Left ventricle myocardium superior (tissue), 1 donor: Measurements from ENCODE around the gene NCOA1. TPM values are rescaled to one million over a fixed set of nuclear protein-coding genes. Genes with fewer than 3 reads are reported as not detected.

Source experiments
- ATAC-seq: fragments of 200-7000 bp; cut with Tn5 transposase; one replicate; pipeline ENCODE4 v1.9.1; 2020; ENCODE audit warnings: mild to moderate bottlenecking, moderate library complexity
- DNase-seq: peaks from one replicate; pipeline ENCODE4 v3.0.0-alpha.2; 2020
- intact Hi-C: fragments of 100-400 bp; cut with micrococcal nuclease; formaldehyde crosslinking; loops from one replicate; pipeline ENCODE4 v1.11.0; 2022
- total RNA-seq: library from RNA; stranded (reverse); fragmentation: NEBNext Ultra II Directional; extraction: Animal tissue kit (Norgen Biotek cat#: 25700); gene quantifications from one replicate; pipeline ENCODE4 v1.2.1, GENCODE V29; 2021
- donor health status: DM: no; HTN: yes; CAD: no; lungs with severe emphysema.

The NCOA1 gene
- total RNA-seq, 1 donor from 2014 or later: 34.3 TPM

- no peak for DNase-seq
- ATAC-seq: no peak
Measured at GRCh38 chr2:24745825-24746224, 254.8 kb downstream of the NCOA1 start.

DNA sequence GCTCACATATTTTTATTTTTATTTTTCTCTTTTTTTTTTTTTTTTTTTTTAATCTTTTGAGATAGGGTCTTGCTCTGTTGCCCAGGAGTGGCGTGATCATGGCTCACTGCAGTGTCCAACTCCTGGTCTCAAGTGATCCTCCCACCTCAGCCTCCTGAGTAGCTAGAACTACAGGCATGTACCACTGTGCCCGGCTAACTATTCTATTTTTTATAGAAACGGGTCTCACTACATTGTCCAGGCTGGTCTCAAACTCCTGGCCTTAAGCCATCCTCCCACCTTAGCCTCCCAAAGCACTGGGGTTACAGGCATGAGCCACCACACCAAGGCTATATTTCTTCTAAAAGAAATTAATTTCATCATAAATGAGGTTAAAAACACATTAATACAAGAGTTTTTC, 256.2 kb downstream of the NCOA1 start:
- no peak for ATAC-seq
- intact Hi-C loops: no loop called here
- no peak for DNase-seq

More at GRCh38 chr2:24745825-24746224, 254.8 kb downstream of the NCOA1 start:
- intact Hi-C loops: no loop called here

DNA sequence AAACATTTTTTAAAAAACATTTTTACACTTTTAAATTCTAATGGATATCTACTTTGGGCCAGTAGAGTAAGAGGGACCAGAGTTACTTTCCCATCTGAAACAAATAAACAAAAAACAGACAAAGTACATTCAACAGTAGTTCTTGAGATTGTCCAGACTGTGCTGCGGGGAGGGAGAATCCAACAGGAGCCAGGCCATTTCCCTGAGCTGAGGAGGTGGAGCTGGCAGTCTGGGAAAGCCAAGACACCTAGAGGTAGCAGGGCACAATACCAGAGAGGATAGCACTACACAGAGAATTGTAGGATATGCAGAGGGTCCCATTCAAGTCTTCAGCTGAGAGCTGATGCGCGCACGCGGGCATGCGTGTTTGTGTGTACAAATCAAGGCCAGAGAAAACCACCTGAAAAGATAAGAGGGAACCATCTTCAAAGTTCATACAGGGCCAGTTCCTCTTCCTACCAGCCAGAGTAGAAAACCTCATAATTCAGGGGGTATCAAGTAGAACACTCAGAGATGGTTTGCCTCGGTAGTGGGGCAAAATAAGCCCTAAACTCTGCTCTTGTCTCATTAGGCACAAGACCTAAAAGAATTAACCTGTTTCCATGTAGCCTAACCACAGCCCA, 258.1 kb downstream of the NCOA1 start:
- ATAC-seq: no peak
- no peak for DNase-seq
- intact Hi-C loops: no loop called here

- ATAC-seq (no peak), DNase-seq (no peak)
- intact Hi-C loops: no loop called here
Measured at GRCh38 chr2:24754985-24755705, 264.1 kb downstream of the NCOA1 start.

DNA sequence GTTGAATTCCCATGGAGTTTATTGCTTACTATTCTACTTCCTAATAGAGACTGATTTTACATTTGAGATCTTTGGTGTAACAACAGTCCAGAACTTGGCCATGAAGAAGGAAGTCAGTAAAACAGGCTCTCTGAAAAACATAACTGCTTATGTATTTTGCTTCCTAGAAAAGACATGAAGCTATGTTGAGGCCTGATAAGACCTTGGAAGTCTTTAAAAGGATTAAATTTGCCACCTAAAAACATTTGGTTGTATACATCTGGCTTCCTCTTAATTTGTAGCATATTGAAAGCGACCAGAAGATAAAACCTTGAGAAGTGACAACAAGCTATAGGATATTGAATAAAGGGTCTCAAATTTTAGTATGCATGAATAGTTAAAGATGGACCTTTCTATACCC, 265.7 kb downstream of the NCOA1 start:
- no peak for DNase-seq
- intact Hi-C loops: no loop called here
- no peak for ATAC-seq

DNA sequence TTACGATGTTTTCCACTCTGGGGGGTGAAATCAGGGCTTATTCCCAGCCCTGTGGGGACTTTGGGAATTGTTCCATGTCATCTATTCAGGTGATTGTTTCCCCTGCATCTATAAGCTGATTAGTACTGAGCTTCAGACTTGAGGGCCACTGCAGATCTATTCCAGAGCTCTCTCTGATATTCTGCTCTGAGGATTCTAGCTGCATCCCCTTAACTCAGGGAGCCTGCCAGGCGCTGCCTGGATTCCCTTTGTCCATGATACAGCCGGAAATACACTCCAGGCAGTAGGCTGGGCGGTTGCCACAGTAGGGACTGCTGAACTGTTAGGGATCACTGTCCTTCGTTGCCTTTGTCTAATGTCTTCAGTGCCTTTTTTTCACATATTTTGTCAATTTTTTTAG, 270.8 kb downstream of the NCOA1 start:
- peak; percentile 55 for DNase-seq
- ATAC-seq: no peak
- intact Hi-C loops: no loop called here

DNA sequence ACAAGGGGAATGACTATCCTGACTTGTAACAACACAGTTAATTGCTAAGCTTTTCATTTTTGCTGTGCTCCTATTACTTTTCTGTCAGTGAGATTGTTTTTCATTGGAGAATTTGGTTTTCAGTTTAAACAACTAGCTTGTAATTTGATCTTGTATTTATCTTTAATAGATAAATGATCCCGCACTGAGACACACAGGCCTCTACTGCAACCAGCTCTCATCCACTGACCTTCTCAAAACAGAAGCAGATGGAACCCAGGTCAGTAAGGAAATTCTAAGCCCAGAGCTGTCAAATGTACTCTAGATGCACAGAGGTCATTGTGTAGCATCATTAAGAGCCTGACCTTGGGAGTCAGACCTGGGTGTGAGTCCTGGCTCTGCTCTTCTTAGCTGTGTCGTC, 271.5 kb downstream of the NCOA1 start:
- ATAC-seq (no peak), DNase-seq (no peak)
- intact Hi-C loops: no loop called here

- ATAC-seq: no peak
- DNase-seq: no peak
- intact Hi-C loops: no loop called here
Measured at GRCh38 chr2:24763843-24764242, 272.8 kb downstream of the NCOA1 start.

GRCh38 chr2:24766609-24767008, 275.6 kb downstream of the NCOA1 start:
- ATAC-seq (no peak), DNase-seq (no peak)
- intact Hi-C loops: no loop called here

- ATAC-seq (no peak), DNase-seq (no peak)
- intact Hi-C loops: no loop called here
Measured at GRCh38 chr2:24768013-24768412, 277.0 kb downstream of the NCOA1 start.

GRCh38 chr2:24768601-24769000, 277.5 kb downstream of the NCOA1 start:
- intact Hi-C loops: no loop called here
- peak; percentile 81 for ATAC-seq
- peak; percentile 75 for DNase-seq

- DNase-seq: no peak
- intact Hi-C loops: no loop called here
- ATAC-seq: no peak
Measured at GRCh38 chr2:24771061-24771460, 280.0 kb downstream of the NCOA1 start.

DNA sequence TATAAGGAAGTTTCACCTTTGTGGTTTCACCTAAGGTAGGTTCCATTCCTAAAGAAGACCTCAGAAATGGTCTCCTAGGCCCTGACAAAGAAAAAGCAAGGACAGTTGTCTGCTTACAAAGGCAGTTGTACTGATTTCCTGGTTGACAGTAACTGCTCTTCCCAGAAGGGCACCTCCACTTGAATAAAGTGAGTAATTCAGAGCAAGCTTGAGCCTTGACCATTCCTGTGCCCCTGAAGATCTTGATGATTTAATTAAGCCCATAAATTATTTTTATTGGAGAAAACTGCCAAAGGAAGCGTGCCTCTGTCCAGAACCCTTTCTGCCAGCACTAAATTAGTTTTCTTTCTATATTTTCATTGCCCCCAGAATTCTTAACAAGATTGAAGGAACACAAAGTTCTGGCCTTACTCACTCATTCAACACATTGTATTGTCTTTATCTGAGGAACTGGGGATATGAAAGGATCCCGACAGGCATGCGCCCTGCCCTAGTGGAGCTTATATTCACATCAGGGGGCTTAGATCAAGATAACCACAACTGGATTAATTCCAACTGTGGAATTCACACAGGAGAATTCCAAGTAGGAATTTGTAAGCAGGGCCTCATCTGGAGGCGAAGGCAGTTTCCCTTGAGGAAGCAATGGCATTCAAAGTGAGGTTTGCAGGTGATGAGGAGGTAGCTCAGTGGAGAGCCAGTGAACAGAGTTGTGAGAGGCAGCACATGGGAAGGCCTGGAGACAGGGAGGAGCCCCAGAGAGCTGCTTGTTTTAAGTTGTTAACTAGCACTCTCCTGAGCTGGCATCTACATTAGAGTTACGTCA, 280.9 kb downstream of the NCOA1 start:
- intact Hi-C loops: no loop called here
- no peak for ATAC-seq
- no peak for DNase-seq

- ATAC-seq (no peak), DNase-seq (no peak)
- intact Hi-C loops: no loop called here
Measured at GRCh38 chr2:24774373-24774772, 283.3 kb downstream of the NCOA1 start.

GRCh38 chr2:24779116-24779515, 288.1 kb downstream of the NCOA1 start:
- intact Hi-C loops: no loop called here
- no peak for ATAC-seq

DNA sequence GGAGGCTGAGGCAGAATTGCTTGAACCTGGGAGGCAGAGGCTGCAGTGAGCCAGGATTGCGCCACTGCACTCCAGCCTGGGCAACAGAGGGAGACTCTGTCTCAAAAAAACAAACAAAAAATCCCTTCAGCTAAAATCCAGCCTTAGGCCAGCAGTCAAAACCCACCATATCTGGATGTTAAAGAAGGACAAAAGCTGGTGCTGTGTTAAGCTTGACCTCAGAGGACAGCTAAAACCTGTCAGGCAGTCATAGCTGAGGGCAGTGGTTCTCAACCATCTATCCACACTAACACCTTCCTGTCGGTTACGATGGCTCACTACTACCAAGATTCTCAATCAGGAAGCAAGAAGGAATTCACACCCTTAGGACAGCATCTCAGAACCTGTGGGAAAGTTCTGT, 292.6 kb downstream of the NCOA1 start:
- intact Hi-C loops: no loop called here
- DNase-seq (no peak), ATAC-seq (no peak)

More at GRCh38 chr2:24779116-24779515, 288.1 kb downstream of the NCOA1 start:
- DNase-seq: no peak

DNA sequence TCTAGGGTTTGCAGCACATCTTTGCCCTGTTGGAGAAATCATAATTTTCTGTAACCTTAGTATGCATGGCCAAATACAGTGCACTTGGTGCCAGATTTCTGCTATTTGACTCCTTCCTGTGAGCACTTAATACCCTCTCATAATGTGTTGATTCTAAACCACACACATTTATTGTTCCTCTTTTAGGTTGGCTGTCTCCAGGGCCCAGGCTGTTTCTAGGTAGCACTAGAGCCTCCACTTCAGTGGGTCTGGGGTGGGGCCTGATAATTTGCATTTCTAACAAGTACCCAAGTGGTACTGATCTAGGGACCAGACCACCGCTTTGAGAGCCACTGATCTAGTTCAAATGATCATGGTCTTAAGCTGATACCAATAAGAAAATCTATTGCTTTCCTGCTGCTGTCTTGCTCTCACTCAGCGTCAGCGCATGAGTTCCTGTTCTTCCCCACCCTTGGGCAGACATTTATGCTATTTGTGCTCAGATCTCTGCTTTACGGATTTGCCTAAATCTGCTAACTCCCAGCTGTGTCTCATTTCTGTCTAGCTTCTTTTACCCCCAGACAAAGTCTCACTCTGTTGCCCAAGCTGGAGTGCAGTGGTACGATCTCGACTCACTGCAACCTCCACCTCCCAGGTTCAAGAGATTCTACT, 294.7 kb downstream of the NCOA1 start:
- ATAC-seq: no peak
- intact Hi-C loops: no loop called here

GRCh38 chr2:24787532-24787931, 296.5 kb downstream of the NCOA1 start:
- ATAC-seq (no peak), DNase-seq (no peak)
- intact Hi-C loops: no loop called here

More for the DNA sequence above, 294.7 kb downstream of the NCOA1 start:
- DNase-seq: no peak

DNA sequence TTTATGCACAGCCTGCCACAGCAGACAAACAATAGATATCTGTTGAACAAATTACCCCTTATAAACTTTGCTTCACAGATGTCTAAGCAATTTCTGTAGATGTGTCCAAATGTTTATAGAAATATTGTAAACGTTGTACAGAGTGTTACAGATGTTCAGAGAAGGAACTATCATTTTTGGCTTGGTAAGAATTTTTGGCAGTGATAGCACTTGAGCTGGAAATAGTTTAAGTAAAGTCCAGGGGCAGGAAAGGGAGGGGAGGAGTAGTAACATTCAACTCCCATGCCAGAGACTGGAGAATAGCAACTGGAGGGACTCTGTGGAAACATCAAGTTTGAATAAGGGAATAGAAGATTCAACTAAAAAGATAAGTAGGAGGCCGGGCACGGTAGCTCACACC, 297.8 kb downstream of the NCOA1 start:
- ATAC-seq (no peak), DNase-seq (no peak)
- intact Hi-C loops: no loop called here

DNA sequence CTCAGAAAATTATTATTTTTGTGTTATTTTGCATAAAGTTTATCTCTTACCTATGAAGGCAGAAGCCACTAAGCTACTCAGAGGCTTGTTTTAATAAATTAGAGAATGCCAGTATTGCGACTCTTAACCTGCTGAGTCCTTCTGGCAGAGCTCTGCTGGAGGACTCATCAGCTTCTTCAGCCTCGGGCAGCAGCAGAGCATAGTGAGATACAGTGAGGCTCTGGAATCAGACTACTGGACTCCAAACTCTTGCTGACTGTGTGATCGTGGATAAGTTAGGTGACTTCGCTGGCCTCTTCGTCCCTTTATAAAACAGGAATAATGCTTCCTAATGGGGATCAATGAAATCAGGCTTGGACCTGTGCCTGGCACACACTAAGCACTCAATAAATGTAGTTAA, 300.4 kb downstream of the NCOA1 start:
- DNase-seq (no peak), ATAC-seq (no peak)
- intact Hi-C loops: no loop called here
